GM18868 (cell line): ENCODE results near the gene QSOX1.

Experiments
- ATAC-seq: cut with Tn5 transposase; IDR thresholded peaks from one replicate; pipeline ENCODE4 v1.9.1; 2021; ENCODE audit warnings: mild to moderate bottlenecking, moderate library complexity; ENCODE audit not compliant: unreplicated experiment

QSOX1 gene

GRCh38 chr1:180169640-180170195 is 15.0 kb downstream of the QSOX1 start:
- ATAC-seq: no peak

- no peak for ATAC-seq
Observed at GRCh38 chr1:180170546-180171151, 16.0 kb downstream of the QSOX1 start.

GRCh38 chr1:180171691-180172090 is 17.0 kb downstream of the QSOX1 start:
- no peak for ATAC-seq

- no peak for ATAC-seq
Observed at GRCh38 chr1:180173451-180173850, 18.8 kb downstream of the QSOX1 start.

- no peak for ATAC-seq
Observed at GRCh38 chr1:180173952-180174351, 19.3 kb downstream of the QSOX1 start.

- ATAC-seq: no peak
Observed at GRCh38 chr1:180175291-180175690, 20.6 kb downstream of the QSOX1 start.

- ATAC-seq: no peak
Observed at GRCh38 chr1:180175806-180176205, 21.1 kb downstream of the QSOX1 start.

GRCh38 chr1:180176965-180177364 is 22.3 kb downstream of the QSOX1 start:
- ATAC-seq: no peak

- no peak for ATAC-seq
Observed at GRCh38 chr1:180177931-180178330, 23.3 kb downstream of the QSOX1 start.

GRCh38 chr1:180178511-180179161 is 24.0 kb downstream of the QSOX1 start:
- ATAC-seq: peak; percentile 62

GRCh38 chr1:180179162-180179957 is 24.7 kb downstream of the QSOX1 start:
- ATAC-seq: no peak

GRCh38 chr1:180181048-180181447 is 26.4 kb downstream of the QSOX1 start:
- no peak for ATAC-seq

GRCh38 chr1:180181996-180182642 is 27.4 kb downstream of the QSOX1 start:
- no peak for ATAC-seq

GRCh38 chr1:180182643-180183311 is 28.1 kb downstream of the QSOX1 start:
- ATAC-seq: no peak

GRCh38 chr1:180183426-180183825 is 28.8 kb downstream of the QSOX1 start:
- no peak for ATAC-seq

- no peak for ATAC-seq
Observed at GRCh38 chr1:180184041-180184440, 29.4 kb downstream of the QSOX1 start.

- ATAC-seq: no peak
Observed at GRCh38 chr1:180185281-180185680, 30.6 kb downstream of the QSOX1 start.

- no peak for ATAC-seq
Observed at GRCh38 chr1:180185971-180186645, 31.4 kb downstream of the QSOX1 start.

GRCh38 chr1:180186831-180187230 is 32.2 kb downstream of the QSOX1 start:
- ATAC-seq: no peak

GRCh38 chr1:180187626-180188025 is 33.0 kb downstream of the QSOX1 start:
- no peak for ATAC-seq
